Measurements from ENCODE around the gene HCFC1R1.

Gene HCFC1R1

DNA sequence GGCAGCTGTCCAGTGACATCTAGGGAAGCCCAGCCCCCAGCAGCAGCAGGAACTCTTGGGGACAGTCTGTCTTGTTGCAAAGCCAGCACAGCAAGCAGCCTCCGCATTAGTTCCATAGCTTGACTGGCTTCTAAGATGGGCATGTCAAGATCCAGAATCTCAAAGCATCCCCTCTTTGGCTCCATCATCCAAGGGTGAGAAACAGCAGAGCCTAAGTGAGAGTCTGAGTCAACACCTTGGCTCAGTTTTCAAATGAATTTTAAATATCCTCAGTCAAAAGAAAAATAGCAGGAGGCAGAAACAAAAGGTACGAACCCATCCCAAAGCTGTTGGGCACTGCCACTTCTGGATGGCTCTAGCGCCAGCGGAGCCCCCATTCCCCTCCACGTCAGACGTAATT, 8.8 kb downstream of the HCFC1R1 start:
- DNase-seq = no peak
- peaks cover 94% of the 10 kb centered on the region for H3K27me3 Mint-ChIP-seq
- no peak overlapping the region for H3K4me3 Mint-ChIP-seq
- H3K4me1 Mint-ChIP-seq = peaks cover 11% of the 10 kb centered on the region
- H3K9me3 Mint-ChIP-seq = no peaks in the 10 kb centered on the region
- CTCF ChIA-PET = interaction anchor here (0.9 kb wide), 2 partner anchors 11 to 13 kb away, joined by 3 to 4 read pairs; no protein-coding TSS in a partner anchor
- H3K36me3 Mint-ChIP-seq = peaks cover under 1% of the 10 kb centered on the region
- no peak overlapping the region for H3K27ac Mint-ChIP-seq

DNA sequence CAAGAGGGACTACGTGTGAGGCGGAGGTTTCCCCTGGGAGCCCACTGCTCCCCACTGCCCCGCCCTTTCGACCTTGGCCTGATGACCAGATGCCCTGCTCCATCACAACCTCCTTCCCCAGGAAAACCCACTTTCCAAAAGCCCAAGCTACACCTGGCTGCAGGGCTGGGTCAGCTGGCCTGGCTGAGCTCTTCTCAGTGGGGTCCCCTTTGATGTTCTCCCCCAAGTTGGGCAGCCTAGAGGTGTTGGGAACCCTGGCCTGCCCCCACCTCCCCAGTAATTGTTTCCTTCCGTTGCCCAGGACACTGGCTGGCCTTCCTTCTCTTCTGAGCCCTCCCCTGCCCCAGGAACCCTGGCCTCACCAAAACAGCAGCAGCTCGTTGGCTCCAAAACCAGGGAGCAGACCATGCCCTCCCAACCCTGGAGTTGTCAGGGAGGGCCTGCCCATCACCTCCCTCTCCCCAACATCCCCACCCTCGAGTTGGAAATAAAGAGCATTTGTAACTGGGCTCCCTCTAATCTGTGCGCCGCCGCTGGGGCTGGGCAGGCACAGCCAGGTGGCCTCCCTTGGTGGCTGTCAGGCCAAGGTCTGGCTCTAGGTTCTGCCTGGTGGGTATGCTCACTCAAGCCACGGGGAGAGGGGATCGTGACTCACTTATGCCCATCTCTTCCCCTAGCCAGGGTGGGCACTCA, 9.6 kb downstream of the HCFC1R1 start:
- Mint-ChIP-seq H3K4me1 (peaks cover 9% of the 10 kb centered on the region), H3K36me3 (no peaks in the 10 kb centered on the region), H3K27ac (no peak overlapping the region), H3K27me3 (peaks cover 94% of the 10 kb centered on the region), H3K4me3 (no peak overlapping the region), H3K9me3 (no peaks in the 10 kb centered on the region)
- CTCF ChIA-PET = interaction anchor here (0.6 to 0.9 kb wide), 2 partner anchors 10 to 18 kb away, joined by 3 read pairs; no protein-coding TSS in a partner anchor
- no peak for DNase-seq

DNA sequence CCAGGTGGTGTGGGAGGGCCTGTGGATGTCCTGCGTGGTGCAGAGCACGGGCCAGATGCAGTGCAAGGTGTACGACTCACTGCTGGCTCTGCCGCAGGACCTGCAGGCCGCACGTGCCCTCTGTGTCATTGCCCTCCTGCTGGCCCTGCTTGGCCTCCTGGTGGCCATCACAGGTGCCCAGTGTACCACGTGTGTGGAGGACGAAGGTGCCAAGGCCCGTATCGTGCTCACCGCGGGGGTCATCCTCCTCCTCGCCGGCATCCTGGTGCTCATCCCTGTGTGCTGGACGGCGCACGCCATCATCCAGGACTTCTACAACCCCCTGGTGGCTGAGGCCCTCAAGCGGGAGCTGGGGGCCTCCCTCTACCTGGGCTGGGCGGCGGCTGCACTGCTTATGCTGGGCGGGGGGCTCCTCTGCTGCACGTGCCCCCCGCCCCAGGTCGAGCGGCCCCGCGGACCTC, 10.2 kb downstream of the HCFC1R1 start:
- no peaks in the 10 kb centered on the region for H3K9me3 Mint-ChIP-seq
- no peaks in the 10 kb centered on the region for H3K36me3 Mint-ChIP-seq
- CTCF ChIA-PET = interaction anchor here (0.6 to 17.3 kb wide), 2 partner anchors 13 to 19 kb away, joined by 3 to 300 read pairs; partner anchors contain the start of genes CLDN6, HCFC1R1, THOC6 and TNFRSF12A
- peaks cover 95% of the 10 kb centered on the region for H3K27me3 Mint-ChIP-seq
- H3K4me1 Mint-ChIP-seq = peaks cover 14% of the 10 kb centered on the region
- H3K27ac Mint-ChIP-seq = no peak overlapping the region
- H3K4me3 Mint-ChIP-seq = no peak overlapping the region
- no peak for DNase-seq

DNA sequence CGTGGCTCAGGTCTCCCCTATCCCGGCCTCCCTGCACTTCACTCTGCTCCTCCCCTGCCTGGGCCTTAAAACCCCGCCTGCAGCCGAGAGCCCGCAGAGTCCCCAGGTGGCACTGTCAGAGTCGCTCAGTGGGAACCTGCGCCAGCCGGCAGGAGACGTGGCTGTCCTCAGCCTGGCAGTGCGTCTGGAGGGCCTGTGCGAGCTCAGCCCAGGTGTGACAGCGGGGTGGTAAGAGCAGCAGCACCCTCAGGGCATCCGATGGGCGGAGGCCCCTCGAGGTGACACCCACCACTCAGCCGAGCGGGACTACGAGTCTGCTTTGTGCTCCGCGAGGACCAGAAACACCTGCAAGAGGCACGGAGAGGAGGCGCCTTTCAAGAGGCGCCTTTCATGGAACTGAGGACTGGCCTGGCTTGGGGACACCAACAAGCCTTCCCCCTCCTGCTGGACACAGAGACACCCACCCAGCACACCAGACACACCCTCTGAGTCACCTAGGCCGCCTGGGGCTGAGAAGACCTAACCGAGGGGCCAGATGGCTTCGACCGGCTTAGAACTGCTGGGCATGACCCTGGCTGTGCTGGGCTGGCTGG, 10.8 kb downstream of the HCFC1R1 start, which contains the start of gene CLDN9:
Gene CLDN9, plus strand, starts transcription at position 96 of the 593 bp plus-strand sequence. Its CDS starts 440 bp downstream, at position 536.
- peaks cover 16% of the 10 kb centered on the region for H3K4me1 Mint-ChIP-seq
- no peak within 1 kb of the TSS for H3K27ac Mint-ChIP-seq
- no peaks in the 10 kb centered on the region for H3K36me3 Mint-ChIP-seq
- no peaks in the 10 kb centered on the region for H3K9me3 Mint-ChIP-seq
- DNase-seq = no peak
- CTCF ChIA-PET = interaction anchor here (17.3 kb wide), 1 partner anchor 14 kb away, joined by 300 read pairs; the partner anchor contains the start of genes CLDN6, HCFC1R1, THOC6 and TNFRSF12A
- H3K4me3 Mint-ChIP-seq = no peak within 1 kb of the TSS
- peaks cover 95% of the 10 kb centered on the region for H3K27me3 Mint-ChIP-seq

DNA sequence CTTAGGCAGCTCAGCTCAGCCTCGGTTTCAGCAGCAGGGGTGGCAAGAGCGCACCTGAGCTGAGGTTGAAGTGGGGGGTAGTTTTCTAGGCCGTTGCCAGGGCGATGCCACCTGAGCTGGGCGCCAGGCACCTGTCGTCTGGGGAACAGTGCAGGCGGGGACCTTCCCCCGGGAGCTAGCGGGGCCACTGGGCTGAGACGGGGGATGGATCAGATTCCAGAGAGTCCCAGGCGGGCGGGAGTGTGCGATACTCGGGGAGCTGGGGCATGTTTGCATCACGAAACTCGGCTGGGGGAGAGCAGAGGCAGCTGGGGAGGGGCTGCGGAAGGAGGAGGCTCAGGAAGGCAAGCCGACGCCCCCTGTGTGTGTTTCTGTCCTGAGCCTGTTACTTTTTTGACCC, 11.5 kb downstream of the HCFC1R1 start:
- Mint-ChIP-seq H3K27ac (no peak overlapping the region), H3K4me1 (peaks cover 23% of the 10 kb centered on the region), H3K9me3 (no peaks in the 10 kb centered on the region), H3K36me3 (no peaks in the 10 kb centered on the region), H3K4me3 (no peak overlapping the region), H3K27me3 (peaks cover 98% of the 10 kb centered on the region)
- CTCF ChIA-PET = interaction anchor here (17.3 kb wide), 1 partner anchor 15 kb away, joined by 300 read pairs; the partner anchor contains the start of genes CLDN6, HCFC1R1, THOC6 and TNFRSF12A
- no peak for DNase-seq

DNA sequence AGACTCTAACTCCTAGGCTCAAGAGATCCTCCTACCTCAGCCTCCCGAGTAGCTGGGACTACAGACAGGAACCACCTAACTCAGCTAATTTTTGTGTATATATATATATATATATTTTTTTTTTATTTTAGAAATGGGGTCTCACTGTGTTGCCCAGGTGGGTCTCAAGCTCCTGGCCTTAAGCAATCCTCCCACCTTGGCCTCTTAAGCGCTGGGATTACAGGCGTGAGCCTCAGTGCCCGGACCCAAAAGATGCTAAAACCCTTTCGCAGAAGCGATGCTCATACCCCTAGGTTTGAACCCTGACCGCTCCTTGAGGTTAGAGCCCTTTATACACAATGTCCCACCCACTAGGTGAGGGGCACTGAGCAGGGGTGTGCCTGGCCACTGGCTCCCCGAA, 13.2 kb downstream of the HCFC1R1 start:
- Mint-ChIP-seq H3K9me3 (no peaks in the 10 kb centered on the region), H3K27me3 (peaks cover 97% of the 10 kb centered on the region), H3K4me3 (no peak overlapping the region), H3K4me1 (peaks cover 37% of the 10 kb centered on the region), H3K27ac (no peak overlapping the region), H3K36me3 (no peaks in the 10 kb centered on the region)
- CTCF ChIA-PET = interaction anchor here (17.3 kb wide), 1 partner anchor 16 kb away, joined by 300 read pairs; the partner anchor contains the start of genes CLDN6, HCFC1R1, THOC6 and TNFRSF12A
- no peak for DNase-seq

DNA sequence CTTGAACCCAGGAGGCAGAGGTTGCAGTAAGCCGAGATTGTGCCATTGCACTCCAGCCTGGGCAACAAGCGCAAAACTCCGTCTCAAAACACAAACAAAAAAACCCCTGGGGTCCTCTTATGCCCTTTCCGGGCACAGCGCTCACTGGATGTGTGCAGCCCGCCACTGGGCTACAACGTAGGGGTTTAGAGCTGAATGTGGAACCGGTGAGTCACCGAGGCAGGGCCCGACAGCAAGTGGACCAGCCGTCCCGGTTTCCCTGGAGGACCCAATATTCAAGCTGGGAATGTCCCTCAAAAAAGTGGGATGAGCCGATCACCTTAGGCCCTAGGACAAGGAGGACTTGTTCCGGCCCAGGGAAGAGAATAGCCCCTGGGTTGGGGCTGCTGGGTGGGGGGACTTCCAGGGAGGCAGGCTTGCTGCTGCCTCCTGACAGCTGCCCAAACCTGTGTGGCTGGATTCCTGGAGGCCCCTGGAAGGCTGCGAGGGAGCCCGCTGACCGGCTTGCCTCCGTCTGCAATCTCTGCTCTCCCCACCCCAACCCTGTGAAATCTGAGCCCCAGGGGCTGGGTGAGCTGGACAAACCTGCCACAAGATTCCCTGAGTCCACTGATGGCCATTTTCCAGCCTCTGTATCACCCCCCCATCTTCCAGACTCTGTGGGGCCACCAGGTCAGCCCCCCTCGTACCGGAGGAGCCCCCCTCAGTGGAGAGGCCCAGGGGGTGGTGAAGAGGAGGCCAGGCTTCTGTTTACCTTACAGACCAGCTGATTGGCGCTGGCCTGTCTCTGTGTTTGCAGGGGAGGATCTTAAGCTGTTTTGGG, 14.0 kb downstream of the HCFC1R1 start:
- no peak for DNase-seq
- Mint-ChIP-seq H3K27ac (no peak overlapping the region), H3K4me1 (peaks cover 39% of the 10 kb centered on the region), H3K36me3 (no peaks in the 10 kb centered on the region), H3K4me3 (no peak overlapping the region), H3K9me3 (no peaks in the 10 kb centered on the region), H3K27me3 (peaks cover 95% of the 10 kb centered on the region)
- CTCF ChIA-PET = interaction anchor here (17.3 kb wide), 1 partner anchor 17 kb away, joined by 300 read pairs; the partner anchor contains the start of genes CLDN6, HCFC1R1, THOC6 and TNFRSF12A

DNA sequence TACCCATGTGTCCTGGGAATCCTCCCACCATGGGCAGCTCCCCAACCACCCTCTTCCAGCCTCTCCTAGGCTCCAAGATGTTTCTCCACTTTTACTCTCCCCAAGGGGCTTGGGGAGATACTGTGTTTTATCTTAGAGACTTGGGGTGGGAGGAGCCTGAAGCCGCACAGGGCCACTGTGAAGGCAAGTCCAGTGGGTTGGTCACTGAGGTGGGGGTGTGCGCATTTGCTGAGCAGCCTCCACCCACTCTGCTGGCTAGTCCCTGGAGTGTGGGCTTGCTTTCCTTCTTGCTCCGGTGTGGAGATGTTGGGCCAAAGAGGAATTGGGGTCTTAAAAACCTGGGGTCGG, 15.1 kb downstream of the HCFC1R1 start:
- H3K27me3 Mint-ChIP-seq = peaks cover 90% of the 10 kb centered on the region
- H3K27ac Mint-ChIP-seq = no peak overlapping the region
- no peak overlapping the region for H3K4me3 Mint-ChIP-seq
- H3K4me1 Mint-ChIP-seq = peaks cover 40% of the 10 kb centered on the region
- no peak for DNase-seq
- H3K9me3 Mint-ChIP-seq = no peaks in the 10 kb centered on the region
- H3K36me3 Mint-ChIP-seq = no peaks in the 10 kb centered on the region
- CTCF ChIA-PET = interaction anchor here (17.3 kb wide), 1 partner anchor 18 kb away, joined by 300 read pairs; the partner anchor contains the start of genes CLDN6, HCFC1R1, THOC6 and TNFRSF12A

DNA sequence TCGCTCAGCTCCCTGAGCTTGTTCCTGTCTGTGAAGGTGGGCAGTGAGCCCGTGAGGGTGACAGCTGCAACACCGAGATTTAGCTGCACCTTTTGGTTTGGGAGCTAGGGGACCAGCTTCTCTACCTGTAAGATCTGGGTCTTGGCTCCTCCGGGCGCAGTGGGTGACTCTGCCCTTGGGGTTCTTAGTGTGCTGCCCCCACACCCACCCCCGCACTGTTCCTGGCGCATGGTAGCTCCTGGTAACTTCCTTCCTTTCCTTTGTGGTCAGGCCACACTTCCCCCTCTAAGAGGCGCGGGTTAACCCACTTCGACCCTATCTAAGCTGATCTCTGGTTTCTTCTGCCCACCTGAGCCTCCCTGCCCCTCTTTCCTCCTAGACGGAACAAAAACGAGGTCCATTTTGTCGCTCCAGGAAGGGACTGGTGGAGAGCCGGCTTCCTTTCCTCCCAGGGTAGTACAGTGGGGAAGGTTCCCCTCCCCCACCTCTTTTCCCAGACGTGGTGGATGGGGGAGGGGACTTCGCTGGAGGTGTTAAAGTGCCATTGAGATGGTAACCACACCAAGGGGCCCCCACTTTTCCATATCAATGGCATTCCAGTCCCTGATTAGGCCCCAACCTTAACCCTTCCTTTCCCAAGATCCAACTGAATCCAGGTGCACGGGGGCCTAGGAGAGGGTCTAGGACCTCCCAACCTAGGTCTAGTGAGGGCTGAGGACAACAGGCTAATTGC, 15.6 kb downstream of the HCFC1R1 start:
- CTCF ChIA-PET = interaction anchor here (1.4 to 17.3 kb wide), 4 partner anchors 19 to 155 kb away, joined by 3 to 300 read pairs (median 4); partner anchors contain the start of genes CLDN6, HCFC1R1, PKMYT1 and THOC6
- peaks cover 86% of the 10 kb centered on the region for H3K27me3 Mint-ChIP-seq
- DNase-seq = peak; percentile 46
- peak overlapping the region; percentile 49 for H3K4me3 Mint-ChIP-seq
- H3K36me3 Mint-ChIP-seq = no peaks in the 10 kb centered on the region
- peaks cover 40% of the 10 kb centered on the region for H3K4me1 Mint-ChIP-seq
- H3K27ac Mint-ChIP-seq = peak overlapping the region; percentile 60
- H3K9me3 Mint-ChIP-seq = no peaks in the 10 kb centered on the region

DNA sequence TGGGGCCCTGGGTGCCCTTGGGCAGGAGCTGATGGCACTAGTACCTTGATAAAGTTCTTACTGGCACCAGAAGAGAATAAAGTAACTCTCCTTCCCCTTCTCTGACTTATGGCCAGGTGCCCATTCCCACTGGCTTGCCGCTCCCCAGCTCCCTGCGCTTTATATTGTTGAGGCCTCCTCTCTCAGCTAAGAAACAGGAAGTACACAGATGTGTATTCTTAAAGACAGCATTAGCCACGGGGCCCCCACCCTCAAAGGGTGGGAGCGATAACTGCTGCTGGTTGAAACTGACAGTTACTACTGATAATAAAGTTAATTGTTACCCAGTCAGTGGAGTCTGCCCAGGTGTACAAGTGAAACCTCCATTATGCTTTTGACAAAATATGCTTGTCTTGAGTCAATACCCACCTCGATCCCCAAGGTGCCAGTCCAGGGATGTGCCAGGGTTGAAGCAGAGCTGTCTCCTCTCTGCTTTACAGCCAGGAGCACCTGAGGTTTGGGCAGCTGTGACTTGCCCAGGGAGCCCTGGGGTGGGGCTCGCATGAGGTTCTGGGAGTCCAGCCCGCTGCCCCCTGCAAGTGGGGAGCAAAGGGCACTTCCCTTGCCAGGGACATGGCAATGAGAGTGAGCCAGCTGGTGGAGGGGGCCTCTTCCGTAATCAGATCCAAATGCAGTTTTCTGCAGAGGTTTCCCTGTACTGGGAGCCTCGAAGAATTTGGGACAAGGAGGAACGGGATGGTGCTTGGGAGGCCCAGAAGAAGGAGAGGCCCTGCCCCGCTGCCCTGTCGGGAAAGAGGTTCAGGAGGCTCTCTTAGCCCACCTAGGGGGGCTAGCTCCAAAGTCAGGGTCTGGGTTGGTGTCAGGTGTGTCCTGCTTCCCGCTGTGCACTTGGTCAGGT, 16.4 kb downstream of the HCFC1R1 start:
- no peak for DNase-seq
- H3K9me3 Mint-ChIP-seq = no peaks in the 10 kb centered on the region
- peaks cover 40% of the 10 kb centered on the region for H3K4me1 Mint-ChIP-seq
- H3K27me3 Mint-ChIP-seq = peaks cover 82% of the 10 kb centered on the region
- H3K4me3 Mint-ChIP-seq = no peak overlapping the region
- CTCF ChIA-PET = interaction anchor here (1.0 to 17.3 kb wide), 5 partner anchors 19 to 156 kb away, joined by 3 to 300 read pairs (median 3); partner anchors contain the start of genes CLDN6, HCFC1R1, PKMYT1 and THOC6
- peak overlapping the region; percentile 60 for H3K27ac Mint-ChIP-seq
- H3K36me3 Mint-ChIP-seq = no peaks in the 10 kb centered on the region

DNA sequence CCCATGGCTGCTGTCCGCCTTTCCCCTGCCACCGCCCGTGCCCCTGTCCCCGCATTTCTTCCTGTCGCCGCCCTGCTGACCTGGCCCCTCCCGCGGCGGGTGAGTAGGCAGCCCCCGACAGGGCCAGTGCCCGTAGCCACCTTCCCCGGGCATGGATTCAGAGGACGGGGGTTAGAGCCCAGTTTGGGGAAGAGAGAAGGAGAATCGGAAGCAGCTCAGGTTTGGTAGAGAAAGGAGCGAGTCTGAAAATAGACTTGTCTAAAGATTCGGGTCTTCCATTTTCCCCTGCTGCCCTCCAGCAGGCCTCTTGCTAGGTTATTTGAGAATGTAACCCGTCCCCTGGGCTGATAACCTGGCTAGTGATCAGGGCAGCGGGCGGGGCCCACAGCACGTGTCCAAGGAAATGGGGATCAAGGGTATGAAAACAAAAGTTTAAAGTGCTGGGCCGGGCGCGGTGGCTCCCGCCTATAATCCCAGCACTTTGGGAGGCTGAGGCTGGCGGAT, 18.9 kb downstream of the HCFC1R1 start:
- no peaks in the 10 kb centered on the region for H3K9me3 Mint-ChIP-seq
- peak; percentile 42 for DNase-seq
- no peaks in the 10 kb centered on the region for H3K36me3 Mint-ChIP-seq
- H3K4me1 Mint-ChIP-seq = peaks cover 40% of the 10 kb centered on the region
- H3K4me3 Mint-ChIP-seq = peak overlapping the region; percentile 77
- H3K27me3 Mint-ChIP-seq = peaks cover 71% of the 10 kb centered on the region
- no peak overlapping the region for H3K27ac Mint-ChIP-seq
- CTCF ChIA-PET = interaction anchor here (17.3 kb wide), 1 partner anchor 22 kb away, joined by 300 read pairs; the partner anchor contains the start of genes CLDN6, HCFC1R1, THOC6 and TNFRSF12A

DNA sequence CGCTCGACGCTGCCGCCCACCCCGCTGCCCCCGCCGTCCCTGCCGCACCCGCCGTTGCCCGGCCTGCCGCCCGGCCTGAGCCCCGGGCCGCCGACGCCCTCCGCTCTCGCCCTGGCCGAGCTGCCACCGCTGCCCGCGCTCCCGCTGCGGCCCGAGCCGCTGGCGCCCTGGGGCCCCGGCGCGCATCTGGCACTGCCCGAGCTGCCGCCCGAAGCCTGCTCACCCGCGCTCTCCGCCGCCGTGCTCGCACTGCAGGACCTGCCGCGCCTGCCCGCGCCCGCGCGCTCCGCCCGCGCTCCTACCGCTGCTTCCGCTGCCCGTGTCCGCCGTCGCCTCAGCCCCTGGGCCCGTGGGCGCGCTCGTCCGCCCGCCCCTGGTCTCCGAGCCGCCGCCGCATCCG, 19.4 kb downstream of the HCFC1R1 start:
- H3K9me3 Mint-ChIP-seq = no peaks in the 10 kb centered on the region
- H3K4me3 Mint-ChIP-seq = no peak overlapping the region
- H3K27ac Mint-ChIP-seq = no peak overlapping the region
- CTCF ChIA-PET = interaction anchor here (0.7 to 17.3 kb wide), 8 partner anchors 10 to 116 kb away, joined by 3 to 300 read pairs (median 4); partner anchors contain the start of genes CLDN6, HCFC1R1, PAQR4 and THOC6
- peaks cover 71% of the 10 kb centered on the region for H3K27me3 Mint-ChIP-seq
- peak; percentile 46 for DNase-seq
- peaks cover 37% of the 10 kb centered on the region for H3K4me1 Mint-ChIP-seq
- no peaks in the 10 kb centered on the region for H3K36me3 Mint-ChIP-seq
